ENCODE results near the gene MB21D2. TPM values are rescaled to one million over a fixed set of nuclear protein-coding genes. Genes with fewer than 3 reads are reported as not detected.

MB21D2 gene
- total and polyA plus RNA-seq, 2 of the 8 experiments (the other 6 are each of a cell fraction or from before 2014, with no cell fraction given) = 10.0 to 21.0 TPM

GRCh38 chr3:192818126-192818525, 99.5 kb downstream of the MB21D2 start:
- no peak overlapping the region for H3K27ac ChIP-seq (ENCODE audit: low read depth, low read length)
- peaks cover 3% of the 10 kb centered on the region; the same call in 1 of the 2 replicates for H3K79me1 ChIP-seq (ENCODE audit: low read depth, low read length)
- no peak overlapping the region for H2BK15ac ChIP-seq (ENCODE audit: low read length)
- TF ChIP-seq GABPA (IDR thresholded peaks at IDR 0.05; ENCODE audit: borderline replicate concordance, insufficient read depth, low read length) (no peak), SUZ12 (IDR thresholded peaks at IDR 0.05; ENCODE audit: low read length) (no peak), JUN (IDR thresholded peaks at IDR 0.05; ENCODE audit: low read depth, low read length) (no peak), SIX5 (IDR thresholded peaks at IDR 0.05; ENCODE audit: low read depth, low read length) (no peak), KDM1A (IDR thresholded peaks at IDR 0.05; ENCODE audit: borderline replicate concordance, low read length) (no peak)

More at GRCh38 chr3:192818126-192818525, 99.5 kb downstream of the MB21D2 start:
- CTCF ChIA-PET (ENCODE audit: partially characterized antibody) = interaction anchor here (0.6 to 8.8 kb wide), 24 partner anchors 7 to 644 kb away, joined by 3 to 312 read pairs (median 5); partner anchors contain the start of gene MB21D2
- Histone ChIP-seq H3K18ac (ENCODE audit: extremely low read depth, low read length) (no peak overlapping the region), H2BK120ac (replicated peaks; ENCODE audit: low read depth, low read length) (no peak overlapping the region), H3K4me3 (ENCODE audit: extremely low read depth in 1 of 4, insufficient read depth in 2 of 4, low read depth in 3 of 4, low read length in 4 of 4) (no peak overlapping the region), H2BK5ac (ENCODE audit: low read depth, low read length) (no peak overlapping the region), H3K14ac (ENCODE audit: insufficient read length) (no peak overlapping the region), H3K36me3 (ENCODE audit: control insufficient read depth in 2 of 4, insufficient read depth in 4 of 4, low read length in 3 of 4) (no peaks in the 10 kb centered on the region), H2AK5ac (ENCODE audit: low read depth, low read length) (no peak overlapping the region), H3K9me3 (ENCODE audit: insufficient read depth in 2 of 2, low read depth in 1 of 2, low read length in 1 of 2) (no peaks in the 10 kb centered on the region), H3K4me2 (ENCODE audit: insufficient read depth in 1 of 2, low read depth in 2 of 2, low read length in 2 of 2) (no peak overlapping the region), H3K4me1 (replicated peaks in 1 of 4; ENCODE audit: control insufficient read depth in 3 of 4, insufficient read depth in 4 of 4, low read length in 3 of 4) (peaks cover 2 to 9% (median 3%) of the 10 kb centered on the region in 4 experiments; a peak in 5 of 7 replicates), H3K9ac (replicated peaks in 1 of 4; ENCODE audit: extremely low read depth in 1 of 4, low read depth in 3 of 4, low read length in 3 of 4) (no peak overlapping the region), H4K20me1 (replicated peaks in 1 of 2; ENCODE audit: control insufficient read depth in 1 of 2, insufficient read depth in 2 of 2, low read length in 2 of 2) (peaks cover 2 to 3% of the 10 kb centered on the region in 2 experiments), H2AFZ (ENCODE audit: low read length) (no peak overlapping the region), H3K56ac (replicated peaks; ENCODE audit: insufficient read length, low read depth, low read length) (no peak overlapping the region), H4K8ac (ENCODE audit: extremely low read depth, insufficient read depth, low read length) (no peak overlapping the region), H4K5ac (ENCODE audit: insufficient read length, low read depth, low read length) (no peak overlapping the region), H3K23me2 (ENCODE audit: low read depth, low read length) (no peaks in the 10 kb centered on the region), H3K23ac (ENCODE audit: insufficient read length) (no peak overlapping the region), H4K91ac (replicated peaks; ENCODE audit: insufficient read length, low read length) (no peak overlapping the region), H2BK12ac (ENCODE audit: low read depth, low read length) (no peak overlapping the region), H3K27me3 (replicated peaks in 1 of 4; ENCODE audit: control insufficient read depth in 3 of 4, extremely low read depth in 1 of 4, insufficient read depth in 3 of 4, low read length in 3 of 4) (no peaks in the 10 kb centered on the region), H3K4ac (replicated peaks; ENCODE audit: insufficient read length, low read depth, low read length) (no peak overlapping the region), H3K79me2 (ENCODE audit: control insufficient read depth in 1 of 2, insufficient read depth in 2 of 2, low read length in 2 of 2) (peaks cover 0 to 55% of the 10 kb centered on the region in 2 experiments; a peak in 2 of 4 replicates), H2BK20ac (ENCODE audit: low read length) (no peak overlapping the region)
- POLR2A ChIA-PET (ENCODE audit: partially characterized antibody) = interaction anchor here (2.1 kb wide), 1 partner anchor 100 kb away, joined by 9 read pairs; the partner anchor contains the start of gene MB21D2
- FAIRE-seq = no peak
- DNase-seq (ENCODE audit: low read depth in 1 of 2, low spot score in 2 of 2) = no peak
- 81% methylated on average over 1 of the region's 1 CpG; no CpG with 5 or more reads in 1 of the 2 experiments for WGBS, 2 experiments (ENCODE audit: extremely low coverage in 1 of 2, insufficient coverage in 1 of 2, insufficient read length in 1 of 2, insufficient replicate concordance in 2 of 2, low coverage in 1 of 2, low lambda C conversion rate in 2 of 2, missing lambda C conversion rate in 1 of 2)

Measured in H1 (cell line).